Stimulated activated CD8-positive, alpha-beta memory T cell treated with anti-CD3 and anti-CD28 coated beads, Interleukin-15, amount 100 ng/mL, for 4 hours (primary cell): ENCODE results near the gene MS4A10.

Experiments used
- DNase-seq, 2 donors: peaks; one replicate each; pipeline ENCODE4 v3.0.0-alpha.2; 2020; ENCODE audit warnings: low read depth in 2 of 2

Gene MS4A10

GRCh38 chr11:60765355-60765754 is 19.8 kb upstream of the MS4A10 start:
- no peak for DNase-seq

GRCh38 chr11:60766547-60766946 is 18.6 kb upstream of the MS4A10 start:
- no peak for DNase-seq

GRCh38 chr11:60767388-60767811 is 17.7 kb upstream of the MS4A10 start:
- DNase-seq = no peak

GRCh38 chr11:60768202-60768601 is 16.9 kb upstream of the MS4A10 start:
- DNase-seq = no peak

GRCh38 chr11:60769273-60769672 is 15.9 kb upstream of the MS4A10 start:
- DNase-seq = no peak

GRCh38 chr11:60769811-60770210 is 15.3 kb upstream of the MS4A10 start:
- no peak for DNase-seq

- DNase-seq = no peak
Observed at GRCh38 chr11:60771146-60771545, 14.0 kb upstream of the MS4A10 start.

- DNase-seq = no peak
Observed at GRCh38 chr11:60771879-60772525, 13.1 kb upstream of the MS4A10 start.

- DNase-seq = no peak
Observed at GRCh38 chr11:60772666-60773065, 12.5 kb upstream of the MS4A10 start.

- no peak for DNase-seq
Observed at GRCh38 chr11:60774726-60775125, 10.4 kb upstream of the MS4A10 start.

GRCh38 chr11:60775420-60775961 is 9.6 kb upstream of the MS4A10 start:
- DNase-seq = peak; percentile 26 to 70

GRCh38 chr11:60776167-60776566 is 9.0 kb upstream of the MS4A10 start:
- no peak for DNase-seq

GRCh38 chr11:60777106-60777505 is 8.0 kb upstream of the MS4A10 start:
- DNase-seq = no peak

GRCh38 chr11:60777572-60777971 is 7.6 kb upstream of the MS4A10 start:
- no peak for DNase-seq

- no peak for DNase-seq
Observed at GRCh38 chr11:60780065-60780464, 5.1 kb upstream of the MS4A10 start.

- no peak for DNase-seq
Observed at GRCh38 chr11:60780774-60781173, 4.4 kb upstream of the MS4A10 start.

- DNase-seq = no peak
Observed at GRCh38 chr11:60781286-60781980, 3.7 kb upstream of the MS4A10 start.

- no peak for DNase-seq
Observed at GRCh38 chr11:60781981-60782316, 3.2 kb upstream of the MS4A10 start.

GRCh38 chr11:60782393-60783140 is 2.6 kb upstream of the MS4A10 start:
- no peak for DNase-seq

- no peak for DNase-seq
Observed at GRCh38 chr11:60783141-60783484, 2.0 kb upstream of the MS4A10 start.

GRCh38 chr11:60783911-60784310 is 1.2 kb upstream of the MS4A10 start:
- no peak for DNase-seq

GRCh38 chr11:60785806-60786361 is 751 bp downstream of the MS4A10 start:
- no peak for DNase-seq
